GM12891 (cell line): ENCODE results near the gene COL1A1.

Experiments used
- POLR2A ChIP-seq: IDR thresholded peaks from 2 replicates; pipeline ENCODE4 v1.6.1; 2011; ENCODE audit warnings: low read depth, low read length, control low read depth
- POU2F2 ChIP-seq: IDR thresholded peaks from 2 replicates; pipeline ENCODE4 v1.6.1; 2011; ENCODE audit warnings: low read depth, mild to moderate bottlenecking, control low read depth, low read length, moderate library complexity
- TAF1 ChIP-seq: IDR thresholded peaks from 2 replicates; pipeline ENCODE4 v1.6.1; 2011; ENCODE audit warnings: low read depth, low read length, control low read depth

- no peak for TF ChIP-seq POLR2A
- TF ChIP-seq POU2F2: no peak
- TF ChIP-seq TAF1: no peak
Observed at GRCh38 chr17:50185631-50186471, 15.6 kb downstream of the COL1A1 start.
